ENCODE results near the gene U2AF1.
"Not testable (repeated sequence)": the region's sequence is repeated elsewhere in the genome, so short reads cannot be mapped to it uniquely, and the experiment has no call there.

The U2AF1 gene

DNA sequence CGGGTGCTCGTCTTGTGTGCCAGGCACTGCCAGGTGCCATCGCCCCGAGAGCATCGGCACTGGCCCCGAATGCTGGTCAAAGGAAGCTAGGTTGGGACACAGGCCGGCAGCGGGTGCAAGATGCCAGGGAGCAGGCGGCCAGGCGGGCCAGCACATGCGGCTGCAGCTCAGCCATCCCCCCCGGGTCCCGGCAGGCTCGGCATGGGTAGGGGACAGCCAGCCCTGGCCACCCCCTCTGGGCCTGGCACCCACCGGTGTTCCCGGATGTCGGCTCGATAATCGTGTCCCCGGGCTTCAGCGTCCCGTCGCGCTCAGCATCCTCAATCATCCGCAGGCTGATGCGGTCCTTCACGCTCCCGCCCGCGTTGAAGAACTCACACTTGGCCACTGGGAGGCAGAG lies 41.4 kb downstream of the U2AF1 start:
- not testable (repeated sequence) for H3K4me3 Mint-ChIP-seq; H3K27me3 Mint-ChIP-seq (ENCODE audit: low read depth); H3K4me1 Mint-ChIP-seq (ENCODE audit: low read depth); H3K27ac Mint-ChIP-seq; H3K36me3 Mint-ChIP-seq (ENCODE audit: low read depth); H3K9me3 Mint-ChIP-seq

GRCh38 chr21:43064265-43064917 lies 43.0 kb downstream of the U2AF1 start:
- not testable (repeated sequence) for H3K4me3 Mint-ChIP-seq; H3K27ac Mint-ChIP-seq; H3K27me3 Mint-ChIP-seq (ENCODE audit: low read depth); H3K9me3 Mint-ChIP-seq; H3K4me1 Mint-ChIP-seq (ENCODE audit: low read depth); H3K36me3 Mint-ChIP-seq (ENCODE audit: low read depth)

- H3K9me3 Mint-ChIP-seq; H3K27ac Mint-ChIP-seq; H3K4me3 Mint-ChIP-seq; H3K4me1 Mint-ChIP-seq (ENCODE audit: low read depth); H3K36me3 Mint-ChIP-seq (ENCODE audit: low read depth); H3K27me3 Mint-ChIP-seq (ENCODE audit: low read depth): not testable (repeated sequence)
Measured at GRCh38 chr21:43062955-43063664, 44.3 kb downstream of the U2AF1 start.

DNA sequence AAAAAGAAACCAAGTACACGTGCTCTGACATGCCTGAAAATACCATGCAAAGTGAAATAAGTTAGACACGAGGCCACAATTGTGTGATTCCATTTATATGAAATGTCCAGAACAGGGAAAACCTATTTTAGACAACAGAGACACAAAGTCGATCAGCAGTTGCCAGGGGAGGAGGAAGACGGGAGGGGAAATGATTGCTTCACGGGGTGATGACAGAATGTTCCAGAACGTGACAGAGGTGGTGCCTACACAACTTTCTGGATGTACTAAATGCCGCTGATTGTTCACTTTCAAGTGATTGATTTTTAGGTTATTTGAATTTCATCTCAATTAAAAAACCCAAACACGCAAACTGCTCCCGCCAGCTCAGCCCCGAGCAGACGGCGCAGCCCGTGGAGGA lies 54.3 kb downstream of the U2AF1 start:
- not testable (repeated sequence) for H3K27me3 Mint-ChIP-seq (ENCODE audit: low read depth); H3K4me3 Mint-ChIP-seq; H3K4me1 Mint-ChIP-seq (ENCODE audit: low read depth); H3K36me3 Mint-ChIP-seq (ENCODE audit: low read depth); H3K27ac Mint-ChIP-seq; H3K9me3 Mint-ChIP-seq

DNA sequence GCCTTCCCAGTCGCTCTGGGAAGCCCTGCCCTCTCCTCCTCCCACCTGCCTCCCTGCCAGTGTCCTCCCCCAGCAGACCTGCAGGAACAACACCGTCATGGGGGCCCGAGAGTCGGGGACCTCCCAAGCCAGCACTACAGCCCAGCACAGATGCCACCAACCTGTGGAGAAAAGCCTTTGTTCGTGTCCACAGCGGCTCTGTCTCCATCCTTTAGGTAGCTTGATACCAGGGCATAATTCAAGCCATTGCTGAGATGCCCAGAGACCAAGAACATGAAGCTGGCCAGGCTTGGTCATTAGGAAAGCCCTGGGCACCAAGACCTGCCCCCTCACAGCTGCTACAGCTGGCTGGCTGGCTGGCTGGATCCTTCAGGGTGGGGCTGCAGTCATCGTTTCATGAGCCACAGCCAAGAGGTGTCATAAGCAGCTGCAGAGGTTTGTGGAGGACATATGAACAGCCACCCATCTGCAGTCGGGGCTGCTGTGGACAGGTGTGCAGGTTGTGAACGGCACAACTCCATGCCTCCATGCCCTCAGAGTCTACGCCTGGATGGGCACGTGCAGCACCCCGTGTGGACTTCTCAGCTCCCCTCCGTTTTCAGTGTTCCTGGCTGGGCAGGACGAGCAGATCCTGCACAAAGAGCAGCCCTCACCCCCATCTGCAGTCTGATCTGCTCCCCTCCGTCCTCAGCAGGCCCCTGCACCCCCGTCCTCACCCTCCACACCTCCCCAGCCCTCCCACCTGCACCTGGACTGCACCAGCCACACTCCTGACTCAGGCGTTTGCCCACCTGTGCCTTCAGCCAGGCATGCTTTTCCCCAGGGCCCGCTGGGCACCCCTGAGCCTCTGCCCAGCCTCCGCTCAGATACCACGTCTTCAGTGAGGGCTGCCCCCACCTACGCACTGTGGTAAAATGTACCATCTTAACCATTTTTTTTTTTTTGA lies 61.2 kb downstream of the U2AF1 start:
- H3K27me3 Mint-ChIP-seq (ENCODE audit: low read depth); H3K27ac Mint-ChIP-seq; H3K36me3 Mint-ChIP-seq (ENCODE audit: low read depth); H3K4me3 Mint-ChIP-seq; H3K9me3 Mint-ChIP-seq; H3K4me1 Mint-ChIP-seq (ENCODE audit: low read depth): not testable (repeated sequence)

GRCh38 chr21:43045165-43045875 lies 62.0 kb downstream of the U2AF1 start:
- not testable (repeated sequence) for H3K36me3 Mint-ChIP-seq (ENCODE audit: low read depth); H3K9me3 Mint-ChIP-seq; H3K27me3 Mint-ChIP-seq (ENCODE audit: low read depth); H3K4me1 Mint-ChIP-seq (ENCODE audit: low read depth)
- Mint-ChIP-seq H3K27ac (peak overlapping the region; percentile 62), H3K4me3 (peak overlapping the region; percentile 34)

DNA sequence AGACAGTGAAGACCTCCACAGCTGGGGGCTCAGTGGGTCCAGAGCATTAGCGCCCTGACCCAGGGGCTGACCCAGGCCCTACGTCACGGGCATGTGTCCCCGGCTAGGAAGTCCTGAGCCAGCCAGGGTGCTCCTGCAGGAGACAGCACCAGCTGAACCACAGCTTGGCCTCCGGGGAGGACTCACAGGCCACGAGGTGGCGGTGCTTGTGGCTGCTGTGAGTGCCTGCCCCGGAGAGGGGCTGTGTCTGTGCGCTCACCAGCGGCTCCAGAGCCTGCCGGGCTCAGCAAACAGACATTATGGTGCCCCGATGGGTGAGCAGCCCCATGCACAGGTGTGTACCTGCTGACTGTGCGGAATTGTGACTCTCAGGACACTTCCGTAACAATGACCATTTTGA lies 62.8 kb downstream of the U2AF1 start:
- H3K36me3 Mint-ChIP-seq (ENCODE audit: low read depth); H3K4me1 Mint-ChIP-seq (ENCODE audit: low read depth): not testable (repeated sequence)

GRCh38 chr21:43043291-43043690 lies 64.1 kb downstream of the U2AF1 start:
- not testable (repeated sequence) for H3K27ac Mint-ChIP-seq; H3K36me3 Mint-ChIP-seq (ENCODE audit: low read depth); H3K27me3 Mint-ChIP-seq (ENCODE audit: low read depth); H3K4me1 Mint-ChIP-seq (ENCODE audit: low read depth); H3K4me3 Mint-ChIP-seq; H3K9me3 Mint-ChIP-seq

More for the DNA sequence above, 62.8 kb downstream of the U2AF1 start:
- not testable (repeated sequence) for H3K27me3 Mint-ChIP-seq (ENCODE audit: low read depth); H3K4me3 Mint-ChIP-seq; H3K27ac Mint-ChIP-seq; H3K9me3 Mint-ChIP-seq
